Suprapubic skin (tissue), 4 donors: Measurements from ENCODE around the gene AIMP1. TPM values are rescaled to one million over a fixed set of nuclear protein-coding genes. Genes with fewer than 3 reads are reported as not detected.

Experiments used
- DNase-seq, 2 donors: peaks; one replicate each; pipeline ENCODE4 v3.0.0-alpha.2; 2019; ENCODE audit warnings: low spot score in 2 of 2
- H3K27ac ChIP-seq: fragments of 200-600 bp; sonication (generic); one replicate; pipeline ENCODE4 v1.5.1; 2019
- H3K27me3 ChIP-seq: fragments of 200-600 bp; sonication (generic); one replicate; pipeline ENCODE4 v1.5.1; 2019
- H3K36me3 ChIP-seq: fragments of 200-600 bp; sonication (generic); one replicate; pipeline ENCODE4 v1.5.1; 2019
- H3K4me1 ChIP-seq: fragments of 200-600 bp; sonication (generic); one replicate; pipeline ENCODE4 v1.5.1; 2019
- H3K4me3 ChIP-seq: fragments of 200-600 bp; sonication (generic); one replicate; pipeline ENCODE4 v1.5.1; 2019; ENCODE audit warnings: mild to moderate bottlenecking
- H3K9me3 ChIP-seq: fragments of 200-600 bp; sonication (generic); one replicate; pipeline ENCODE4 v1.5.1; 2019
- EP300 ChIP-seq: sonication (generic); formaldehyde crosslinking; IDR thresholded peaks from one replicate; pipeline ENCODE4 v1.6.1; 2017; ENCODE audit warnings: antibody characterized with exemption
- POLR2A ChIP-seq, 2 donors: fragments of 450-650 bp; IDR thresholded peaks; one replicate each; pipeline ENCODE4 v1.6.1; 2017; ENCODE audit warnings: antibody characterized with exemption in 2 of 2, mild to moderate bottlenecking in 2 of 2, moderate library complexity in 2 of 2
- POLR2AphosphoS5 ChIP-seq, 3 donors: sonication (generic); formaldehyde crosslinking; IDR thresholded peaks; one replicate each; pipeline ENCODE4 v1.6.1; 2017; ENCODE audit warnings: antibody characterized with exemption in 3 of 3
- WGBS: methylation state at CpG from one replicate; pipeline ENCODE4 v1.1.5; 2018; 5-methylcytosine and 5-hydroxymethylcytosine counted together
- total RNA-seq, 4 donors: library from RNA; depleted of rRNA; stranded (reverse); fragments of >200 nt; gene quantifications; one replicate each; pipeline ENCODE4 v1.1.0, GENCODE V29; 2016
- TF ChIP-seq, protein P1 (sequence below), 2 donors: fragments of 200-600 bp in 1 of 2; fragments of 450-650 bp in 1 of 2; sonication (generic) in 1 of 2; IDR thresholded peaks; one replicate each; pipeline ENCODE4 v1.5.1; 2016 to 2019; ENCODE audit warnings: antibody characterized with exemption in 2 of 2, mild to moderate bottlenecking in 1 of 2, moderate library complexity in 1 of 2

Gene AIMP1
- total RNA-seq, 4 donors from 2014 or later: 17.0 to 26.6 (median 20.5) TPM

DNA sequence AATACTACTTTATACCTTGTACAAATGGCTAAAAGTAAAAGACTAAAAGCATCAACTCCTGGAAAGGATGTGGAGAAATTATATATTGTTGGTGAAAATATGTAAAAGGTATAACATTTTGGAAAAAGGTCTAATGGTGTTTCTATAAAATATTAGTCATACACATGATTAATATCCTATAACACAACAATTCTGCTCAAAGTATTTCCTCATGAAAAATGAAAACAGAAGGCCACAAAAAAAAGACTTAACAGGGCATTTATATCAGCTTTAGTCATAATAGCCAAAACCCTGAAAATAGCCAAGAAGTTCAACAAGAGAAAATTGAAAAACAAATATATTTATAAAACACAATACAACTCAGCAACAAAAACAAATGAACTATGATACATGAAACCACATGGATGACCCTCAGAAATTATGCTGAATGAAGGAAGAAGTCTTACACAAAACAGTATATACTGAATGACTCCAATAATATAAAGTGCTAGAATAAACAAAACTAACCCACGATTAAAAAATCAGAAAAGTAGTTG, 39.1 kb upstream of the AIMP1 start:
- no peak for DNase-seq
- Histone ChIP-seq H3K4me1 (no peaks in the 10 kb centered on the region), H3K4me3 (no peak overlapping the region), H3K27ac (no peak overlapping the region), H3K27me3 (no peaks in the 10 kb centered on the region), H3K36me3 (peaks cover 5% of the 10 kb centered on the region), H3K9me3 (no peaks in the 10 kb centered on the region)
- TF ChIP-seq, protein P1, sequence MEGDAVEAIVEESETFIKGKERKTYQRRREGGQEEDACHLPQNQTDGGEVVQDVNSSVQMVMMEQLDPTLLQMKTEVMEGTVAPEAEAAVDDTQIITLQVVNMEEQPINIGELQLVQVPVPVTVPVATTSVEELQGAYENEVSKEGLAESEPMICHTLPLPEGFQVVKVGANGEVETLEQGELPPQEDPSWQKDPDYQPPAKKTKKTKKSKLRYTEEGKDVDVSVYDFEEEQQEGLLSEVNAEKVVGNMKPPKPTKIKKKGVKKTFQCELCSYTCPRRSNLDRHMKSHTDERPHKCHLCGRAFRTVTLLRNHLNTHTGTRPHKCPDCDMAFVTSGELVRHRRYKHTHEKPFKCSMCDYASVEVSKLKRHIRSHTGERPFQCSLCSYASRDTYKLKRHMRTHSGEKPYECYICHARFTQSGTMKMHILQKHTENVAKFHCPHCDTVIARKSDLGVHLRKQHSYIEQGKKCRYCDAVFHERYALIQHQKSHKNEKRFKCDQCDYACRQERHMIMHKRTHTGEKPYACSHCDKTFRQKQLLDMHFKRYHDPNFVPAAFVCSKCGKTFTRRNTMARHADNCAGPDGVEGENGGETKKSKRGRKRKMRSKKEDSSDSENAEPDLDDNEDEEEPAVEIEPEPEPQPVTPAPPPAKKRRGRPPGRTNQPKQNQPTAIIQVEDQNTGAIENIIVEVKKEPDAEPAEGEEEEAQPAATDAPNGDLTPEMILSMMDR (IDR thresholded peaks at IDR 0.05): no peak
- TF ChIP-seq EP300: no peak
- no peak for TF ChIP-seq POLR2AphosphoS5 (IDR thresholded peaks at IDR 0.05)
- no peak for TF ChIP-seq POLR2A (IDR thresholded peaks at IDR 0.05)
- WGBS: 83% methylated on average over 1 of the region's 1 CpG

DNA sequence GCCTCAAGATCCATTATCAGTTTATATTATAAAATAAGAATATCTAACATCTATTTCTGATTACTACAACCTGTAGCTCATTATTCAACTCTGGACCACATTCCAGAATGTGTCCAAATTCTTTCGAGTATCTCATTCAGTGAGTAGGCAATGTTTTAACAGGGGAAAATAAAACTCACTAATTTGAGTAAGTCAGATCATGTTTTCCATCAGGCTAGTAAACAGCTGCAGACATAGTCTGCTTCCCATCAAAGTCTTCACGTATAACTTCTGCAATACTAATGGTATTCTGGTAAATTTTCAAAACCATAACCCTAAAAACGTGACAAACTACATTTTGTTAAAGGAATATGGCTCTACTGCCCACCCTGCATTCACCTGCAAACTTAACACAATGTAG, 32.1 kb upstream of the AIMP1 start:
- Histone ChIP-seq H3K36me3 (peaks cover 9% of the 10 kb centered on the region), H3K27me3 (no peaks in the 10 kb centered on the region), H3K4me3 (no peak overlapping the region), H3K9me3 (no peaks in the 10 kb centered on the region), H3K4me1 (no peaks in the 10 kb centered on the region), H3K27ac (no peak overlapping the region)
- 68% methylated on average over 3 of the region's 3 CpGs for WGBS
- TF ChIP-seq POLR2AphosphoS5 (IDR thresholded peaks at IDR 0.05) (no peak), POLR2A (IDR thresholded peaks at IDR 0.05) (no peak), EP300 (no peak)
- TF ChIP-seq, protein P1 (IDR thresholded peaks at IDR 0.05): no peak
- no peak for DNase-seq

DNA sequence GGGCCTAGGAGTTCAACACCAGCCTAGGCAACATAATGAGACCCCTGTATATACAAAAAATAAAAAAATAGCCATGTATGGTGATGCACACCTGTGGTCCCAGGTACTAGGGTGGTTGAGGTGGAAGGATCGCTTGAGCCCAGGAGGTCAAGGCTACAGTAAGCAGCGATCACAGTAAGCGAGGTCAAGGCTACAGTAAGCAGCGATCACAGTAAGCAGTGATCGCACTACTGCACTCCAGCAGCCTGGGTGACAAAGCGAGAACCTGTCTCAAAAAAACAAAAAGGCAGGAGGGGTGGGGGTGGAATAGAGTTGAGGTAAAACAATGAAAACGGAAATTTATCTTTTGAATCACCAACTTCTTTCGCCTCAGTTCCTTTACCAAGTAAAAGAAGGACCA, 29.7 kb upstream of the AIMP1 start:
- Histone ChIP-seq H3K36me3 (peaks cover 14% of the 10 kb centered on the region), H3K4me3 (no peak overlapping the region), H3K27me3 (no peaks in the 10 kb centered on the region), H3K9me3 (no peaks in the 10 kb centered on the region), H3K4me1 (no peaks in the 10 kb centered on the region), H3K27ac (no peak overlapping the region)
- TF ChIP-seq, protein P1 (IDR thresholded peaks at IDR 0.05): no peak
- no peak for TF ChIP-seq POLR2AphosphoS5 (IDR thresholded peaks at IDR 0.05)
- no peak for TF ChIP-seq EP300
- no peak for TF ChIP-seq POLR2A (IDR thresholded peaks at IDR 0.05)
- WGBS: 97% methylated on average over 8 of the region's 8 CpGs
- DNase-seq: no peak

DNA sequence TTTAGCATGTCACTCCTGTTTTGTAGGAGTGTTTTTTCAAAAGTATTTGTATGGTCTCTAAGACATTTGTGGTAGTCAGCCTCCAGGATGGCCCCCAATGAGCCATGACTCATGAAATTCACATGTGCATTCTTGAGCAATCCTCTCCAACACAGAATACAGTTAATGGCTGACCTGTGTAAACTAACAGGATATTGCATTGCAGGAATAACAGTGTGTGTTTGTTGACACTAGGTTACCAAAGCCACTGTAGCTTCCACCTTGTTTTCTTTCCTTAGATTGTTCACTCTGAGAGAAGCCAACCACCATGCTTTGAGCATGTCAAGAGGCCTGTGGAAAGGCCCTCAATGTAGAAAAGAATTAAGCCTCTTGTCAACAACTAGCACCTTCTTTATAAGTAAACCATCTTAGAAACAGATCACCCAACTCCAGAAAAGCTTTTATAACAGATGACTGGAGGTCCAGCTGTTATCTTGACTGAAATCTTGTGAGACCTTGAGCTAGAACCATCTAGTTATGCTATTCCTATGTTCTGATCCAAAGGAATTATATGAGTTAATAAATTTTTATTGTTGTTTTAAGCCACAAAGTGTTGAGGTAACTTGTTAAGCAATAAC, 28.9 kb upstream of the AIMP1 start:
- DNase-seq: no peak
- TF ChIP-seq POLR2AphosphoS5 (IDR thresholded peaks at IDR 0.05): no peak
- no peak for TF ChIP-seq POLR2A (IDR thresholded peaks at IDR 0.05)
- no peak for TF ChIP-seq EP300
- TF ChIP-seq, protein P1 (IDR thresholded peaks at IDR 0.05): no peak
- H3K4me1 ChIP-seq: no peaks in the 10 kb centered on the region
- H3K9me3 ChIP-seq: no peaks in the 10 kb centered on the region
- H3K27ac ChIP-seq: no peak overlapping the region
- no peaks in the 10 kb centered on the region for H3K27me3 ChIP-seq
- no peak overlapping the region for H3K4me3 ChIP-seq
- peaks cover 15% of the 10 kb centered on the region for H3K36me3 ChIP-seq

DNA sequence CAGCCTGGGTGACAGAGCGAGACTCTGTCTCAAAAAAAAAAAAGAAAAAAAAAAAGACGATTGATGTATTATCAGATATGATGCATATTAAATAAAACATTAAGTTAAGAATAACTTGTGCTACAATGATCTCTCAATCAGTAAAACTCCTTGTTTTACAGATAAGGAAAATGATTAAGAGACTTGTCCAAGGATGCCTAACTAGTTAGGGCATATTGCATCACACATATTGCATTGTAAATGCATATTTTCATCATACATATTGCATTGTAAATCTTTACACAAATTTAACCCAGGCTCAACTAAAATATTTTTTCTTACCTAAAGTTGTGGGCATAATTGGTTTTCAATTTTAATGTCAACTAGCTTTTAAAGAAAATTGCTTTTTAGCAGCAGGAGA, 26.6 kb upstream of the AIMP1 start:
- H3K9me3 ChIP-seq: no peaks in the 10 kb centered on the region
- no peak overlapping the region for H3K4me3 ChIP-seq
- peaks cover 36% of the 10 kb centered on the region for H3K36me3 ChIP-seq
- WGBS: 74% methylated on average over 2 of the region's 2 CpGs
- no peaks in the 10 kb centered on the region for H3K4me1 ChIP-seq
- no peak overlapping the region for H3K27ac ChIP-seq
- no peaks in the 10 kb centered on the region for H3K27me3 ChIP-seq
- TF ChIP-seq, protein P1 (IDR thresholded peaks at IDR 0.05): no peak
- DNase-seq: no peak
